HG03103 (cell line): ENCODE results near the gene SYCP1.
"Not testable (repeated sequence)": the region's sequence is repeated elsewhere in the genome, so short reads cannot be mapped to it uniquely, and the experiment has no call there.

Experiments used
- ATAC-seq: cut with Tn5 transposase; IDR thresholded peaks from one replicate; pipeline ENCODE4 v1.9.1; 2021; ENCODE audit warnings: low read depth; ENCODE audit not compliant: unreplicated experiment

The SYCP1 gene

GRCh38 chr1:114956570-114956969 is 101.9 kb downstream of the SYCP1 start:
- ATAC-seq: no peak

- no peak for ATAC-seq
These were observed 104.8 kb downstream of the SYCP1 start for GRCh38 chr1:114959423-114959822.

GRCh38 chr1:114976891-114977290 is 122.2 kb downstream of the SYCP1 start:
- ATAC-seq: no peak

GRCh38 chr1:114979278-114979891 is 124.7 kb downstream of the SYCP1 start:
- ATAC-seq: no peak

DNA sequence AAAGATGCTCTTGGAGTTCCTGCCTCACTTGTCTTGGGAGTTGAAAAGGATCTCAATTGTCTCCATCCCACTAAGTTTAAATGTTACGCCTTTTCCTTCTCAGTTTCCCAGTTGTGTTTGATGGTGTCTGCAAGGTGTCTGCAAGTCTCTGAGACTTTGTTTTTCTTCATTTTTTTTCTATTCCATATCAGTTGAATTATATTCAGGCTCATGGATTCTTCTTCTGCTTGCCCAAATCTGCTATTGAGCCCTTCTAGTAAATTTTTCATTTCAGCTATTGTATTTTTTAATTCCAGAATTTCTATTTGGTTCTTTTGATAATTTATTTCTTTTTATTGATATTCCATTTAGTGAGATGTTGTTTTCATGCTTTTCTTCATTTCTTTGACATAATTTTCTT is 127.6 kb downstream of the SYCP1 start:
- no peak for ATAC-seq

GRCh38 chr1:114986286-114986685 is 131.6 kb downstream of the SYCP1 start:
- no peak for ATAC-seq

DNA sequence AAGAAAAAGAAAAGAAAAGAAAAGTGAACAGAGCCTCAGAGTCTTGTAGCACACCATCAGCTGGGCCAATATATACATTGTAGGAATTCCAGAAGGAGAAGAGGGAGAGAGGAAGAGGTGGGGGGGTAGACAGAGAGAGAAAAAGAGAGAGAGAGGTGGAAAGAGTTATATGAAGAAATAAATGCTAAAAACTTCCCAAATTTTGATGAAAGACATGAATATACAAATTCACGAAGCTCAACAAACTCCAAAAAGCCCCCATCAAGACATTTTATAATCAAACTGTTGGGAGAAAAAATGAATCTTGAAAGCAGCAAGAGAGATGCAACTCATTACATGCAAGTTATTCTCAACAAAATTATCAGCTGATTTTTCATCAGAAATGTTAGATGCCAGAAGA is 133.4 kb downstream of the SYCP1 start:
- no peak for ATAC-seq

DNA sequence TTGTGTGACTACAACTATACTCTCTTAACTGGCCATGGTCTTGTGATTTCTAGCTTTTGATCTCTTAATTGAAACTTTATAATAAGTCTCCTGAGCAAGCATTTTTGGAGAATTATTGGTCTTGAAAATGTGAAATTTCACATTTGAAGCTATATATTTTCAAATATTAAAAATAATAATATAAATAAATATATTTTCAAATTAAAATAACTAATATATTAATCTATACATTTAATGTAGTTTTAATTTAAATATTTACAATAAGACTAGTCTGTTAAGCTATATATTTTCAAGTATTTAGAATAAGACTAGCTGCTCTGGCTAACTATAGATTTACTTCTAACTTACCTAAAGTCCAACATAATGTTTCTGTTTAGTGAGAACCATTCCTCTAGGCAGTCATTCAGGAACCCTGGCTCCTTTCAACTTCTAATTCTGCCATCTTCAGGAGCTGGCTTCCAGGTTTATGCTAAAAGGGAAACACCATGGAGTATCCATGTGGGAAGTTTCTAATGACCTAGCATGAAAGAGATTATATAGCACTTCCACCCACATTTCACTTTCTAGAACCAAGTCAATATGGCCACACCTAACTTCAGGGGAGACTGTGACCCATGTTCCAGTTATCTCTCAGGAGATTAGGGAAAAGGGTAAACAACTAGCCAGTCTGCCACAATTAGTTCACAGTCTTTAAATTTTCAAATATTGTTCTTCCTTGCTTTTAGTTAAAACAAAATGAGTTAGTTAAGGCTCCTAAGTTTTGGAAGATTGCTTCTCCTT is 143.0 kb downstream of the SYCP1 start:
- no peak for ATAC-seq

- no peak for ATAC-seq
These were observed 151.5 kb downstream of the SYCP1 start for GRCh38 chr1:115006191-115006590.

- ATAC-seq: no peak
These were observed 157.3 kb downstream of the SYCP1 start for GRCh38 chr1:115012006-115012405.

DNA sequence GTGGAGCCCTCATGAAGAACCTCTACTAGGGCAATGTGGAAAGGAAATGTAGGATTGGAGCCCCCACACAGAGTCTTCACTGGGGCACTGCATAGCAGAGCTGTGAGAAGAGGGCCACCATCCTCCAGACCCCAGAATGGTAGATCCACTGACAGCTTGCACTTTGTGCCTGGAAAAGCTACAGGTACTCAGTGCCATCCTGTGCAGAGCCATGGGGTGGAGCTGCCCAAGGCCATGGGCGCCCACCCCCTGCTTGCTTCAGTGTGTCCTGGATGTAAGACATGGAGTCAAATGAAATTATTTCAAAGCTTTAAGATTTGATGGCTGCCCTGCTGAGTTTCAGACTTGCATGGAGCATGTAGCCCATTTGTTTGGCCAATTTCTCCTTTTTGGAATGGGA is 157.8 kb downstream of the SYCP1 start:
- ATAC-seq: no peak

DNA sequence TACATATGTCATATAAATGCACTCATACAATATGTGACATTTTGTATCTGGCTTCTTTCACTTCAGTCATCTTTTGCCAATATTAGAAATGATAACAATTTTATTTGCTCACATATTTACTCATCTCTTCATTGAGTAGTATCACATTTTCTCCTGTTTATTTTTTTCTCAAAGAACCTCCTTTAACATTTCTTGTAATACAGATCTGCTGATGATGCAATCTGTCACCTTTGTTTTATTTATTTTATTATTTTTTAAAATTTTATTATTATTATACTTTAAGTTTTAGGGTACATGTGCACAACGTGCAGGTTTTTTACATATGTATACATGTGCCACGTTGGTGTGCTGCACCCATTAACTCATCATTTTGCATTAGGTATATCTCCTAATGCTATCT is 159.1 kb downstream of the SYCP1 start:
- no peak for ATAC-seq

DNA sequence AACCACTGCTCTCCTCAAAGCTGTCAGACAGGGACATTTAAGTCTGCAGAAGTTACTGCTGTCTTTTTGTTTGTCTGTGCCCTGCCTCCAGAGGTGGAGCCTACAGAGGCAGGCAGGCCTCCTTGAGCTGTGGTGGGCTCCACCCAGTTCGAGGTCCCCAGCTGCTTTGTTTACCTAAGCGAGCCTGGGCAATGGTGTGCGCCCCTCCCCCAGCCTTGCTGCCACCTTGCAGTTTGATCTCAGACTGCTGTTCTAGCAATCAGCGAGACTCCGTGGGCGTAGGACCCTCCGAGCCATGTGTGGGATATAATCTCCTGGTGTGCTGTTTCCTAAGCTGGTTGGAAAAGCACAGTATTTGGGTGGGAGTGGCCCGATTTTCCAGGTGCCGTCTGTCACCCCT is 164.9 kb downstream of the SYCP1 start:
- ATAC-seq: not testable (repeated sequence)

GRCh38 chr1:115021145-115021544 is 166.5 kb downstream of the SYCP1 start:
- ATAC-seq: no peak

GRCh38 chr1:115023593-115023992 is 168.9 kb downstream of the SYCP1 start:
- no peak for ATAC-seq

- no peak for ATAC-seq
These were observed 174.9 kb downstream of the SYCP1 start, which contains the start of gene TSHB for GRCh38 chr1:115029526-115029925. Gene TSHB, plus strand, starts transcription at chr1:115029826. Its CDS starts 3,537 bp downstream, at chr1:115033363.

DNA sequence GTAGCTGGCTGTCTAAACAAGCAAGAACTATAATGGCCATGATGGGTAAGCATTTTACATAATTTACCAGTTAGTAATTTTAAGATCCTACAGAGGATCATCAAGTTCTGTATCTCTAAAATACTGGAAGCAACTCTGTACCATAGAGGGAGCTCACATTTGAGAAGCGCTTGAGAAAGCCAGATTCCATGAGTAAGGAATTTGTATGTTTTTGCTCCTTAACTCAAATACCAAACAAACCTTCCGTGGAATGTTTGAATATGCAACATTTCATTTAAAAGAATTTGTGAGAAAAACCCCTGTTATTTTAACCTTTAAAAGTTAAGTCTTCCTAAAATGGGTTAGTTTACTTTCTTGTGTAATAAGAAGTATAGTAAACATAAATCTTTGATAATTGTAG is 176.9 kb downstream of the SYCP1 start:
- no peak for ATAC-seq

GRCh38 chr1:115035652-115036051 is 181.0 kb downstream of the SYCP1 start:
- ATAC-seq: no peak

GRCh38 chr1:115036814-115037507 is 182.3 kb downstream of the SYCP1 start:
- ATAC-seq: no peak

DNA sequence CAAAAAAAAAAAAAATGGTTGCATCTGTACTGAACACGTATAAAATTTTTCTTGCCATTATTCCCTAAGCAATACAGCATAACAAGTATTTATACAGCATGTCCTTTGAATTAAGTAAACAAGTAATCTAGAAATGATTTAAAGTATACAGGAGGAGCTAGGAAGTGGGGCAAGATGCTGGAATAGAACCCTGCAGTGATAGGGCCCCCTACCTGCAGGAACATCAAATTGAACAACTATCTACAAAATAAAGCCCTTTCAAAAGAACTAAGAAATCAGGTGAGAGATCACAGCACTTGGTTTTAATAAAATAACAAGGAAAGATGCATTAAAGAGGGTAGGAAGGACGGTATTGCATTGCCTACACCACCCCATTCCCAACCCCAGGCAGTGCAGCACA is 185.8 kb downstream of the SYCP1 start:
- no peak for ATAC-seq

DNA sequence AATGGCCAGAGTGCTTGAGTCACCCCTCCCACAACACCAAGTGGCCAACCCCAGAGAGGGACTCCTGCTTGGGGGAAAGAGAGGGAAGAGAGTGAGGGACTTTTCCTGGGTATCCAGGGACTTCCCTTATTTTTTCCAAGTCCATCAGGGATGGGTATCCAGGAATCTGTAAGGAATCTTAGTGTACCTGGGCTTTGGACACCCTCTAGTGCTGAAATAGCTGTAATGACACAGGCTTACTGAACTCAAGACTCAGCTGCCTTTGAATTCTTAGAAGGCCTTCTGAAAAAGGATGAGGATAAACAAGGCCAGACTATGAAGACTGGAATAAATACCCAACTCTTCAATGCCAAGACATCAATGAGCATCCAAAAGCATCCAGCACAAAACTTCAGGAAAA is 187.0 kb downstream of the SYCP1 start:
- ATAC-seq: no peak
